ENCODE results near the gene QSOX2. TPM values are rescaled to one million over a fixed set of nuclear protein-coding genes. Genes with fewer than 3 reads are reported as not detected.

The QSOX2 gene, protein sequence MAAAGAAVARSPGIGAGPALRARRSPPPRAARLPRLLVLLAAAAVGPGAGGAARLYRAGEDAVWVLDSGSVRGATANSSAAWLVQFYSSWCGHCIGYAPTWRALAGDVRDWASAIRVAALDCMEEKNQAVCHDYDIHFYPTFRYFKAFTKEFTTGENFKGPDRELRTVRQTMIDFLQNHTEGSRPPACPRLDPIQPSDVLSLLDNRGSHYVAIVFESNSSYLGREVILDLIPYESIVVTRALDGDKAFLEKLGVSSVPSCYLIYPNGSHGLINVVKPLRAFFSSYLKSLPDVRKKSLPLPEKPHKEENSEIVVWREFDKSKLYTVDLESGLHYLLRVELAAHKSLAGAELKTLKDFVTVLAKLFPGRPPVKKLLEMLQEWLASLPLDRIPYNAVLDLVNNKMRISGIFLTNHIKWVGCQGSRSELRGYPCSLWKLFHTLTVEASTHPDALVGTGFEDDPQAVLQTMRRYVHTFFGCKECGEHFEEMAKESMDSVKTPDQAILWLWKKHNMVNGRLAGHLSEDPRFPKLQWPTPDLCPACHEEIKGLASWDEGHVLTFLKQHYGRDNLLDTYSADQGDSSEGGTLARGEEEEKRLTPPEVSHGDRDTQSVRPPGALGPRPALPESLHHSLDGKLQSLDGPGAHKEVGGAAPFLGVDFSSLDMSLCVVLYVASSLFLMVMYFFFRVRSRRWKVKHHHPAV
- 10 to 100 TPM; 11.3 to 12.5 TPM for total RNA-seq

GRCh38 chr9:136245219-136246150, at the start of gene QSOX2:
TSS of gene QSOX2 (minus strand) at chr9:136245812. CDS start at chr9:136245803, 9 bp downstream.

GRCh38 chr9:136204838-136205706, 40.5 kb downstream of the QSOX2 start, which contains the start of gene LHX3:
TSS of gene LHX3 (minus strand) at chr9:136205128. CDS start at chr9:136205012, 116 bp downstream.

Other genes with a start within 250 kb of the QSOX2 start
- gene NACC2, start 150.5 kb downstream of the QSOX2 start, total RNA-seq, result 1 to 10 TPM; 8.3 to 8.7 TPM
- gene TMEM250, start 126.9 kb downstream of the QSOX2 start, total RNA-seq, result 10 to 100 TPM; 51.2 to 52.6 TPM
- not detected for gene LHX3, start 40.7 kb downstream of the QSOX2 start, total RNA-seq
- under 1 TPM in 1 of 2 experiments, not detected in 1; 0.08 TPM for gene CCDC187, start 58.3 kb upstream of the QSOX2 start, total RNA-seq
- gene GPSM1, start 81.7 kb upstream of the QSOX2 start, total RNA-seq, result 1 to 10 TPM; 7.0 to 7.3 TPM
- gene DNLZ, start 117.9 kb upstream of the QSOX2 start, total RNA-seq, result 10 to 100 TPM; 16.8 TPM
- under 1 TPM; 0.22 to 0.35 TPM for gene CARD9, start 127.9 kb upstream of the QSOX2 start, total RNA-seq
- 10 to 100 TPM; 11.6 to 13.2 TPM for gene SNAPC4, start 154.4 kb upstream of the QSOX2 start, total RNA-seq
- 10 to 100 TPM; 76.4 to 77.3 TPM for gene ENTR1, start 164.8 kb upstream of the QSOX2 start, total RNA-seq
- gene PMPCA, start 164.8 kb upstream of the QSOX2 start, total RNA-seq, result 10 to 100 TPM; 51.5 to 56.2 TPM
- gene INPP5E, start 194.0 kb upstream of the QSOX2 start, total RNA-seq, result 10 to 100 TPM; 19.3 to 20.0 TPM
- 10 to 100 TPM; 57.1 to 59.0 TPM for gene SEC16A, start 237.2 kb upstream of the QSOX2 start, total RNA-seq